Activated CD4-positive, alpha-beta memory T cell treated with anti-CD3 and anti-CD28 coated beads, Interleukin-2, amount 10 ng/mL, durations not matched to agents 7 days and 5 days (primary cell): ENCODE data around the gene TLR6. TPM values are rescaled to one million over a fixed set of nuclear protein-coding genes. Genes with fewer than 3 reads are reported as not detected.
A peak's percentile ranks its signal among the peaks of the same experiment; 100 is the strongest.

ENCODE experiments used
- CTCF ChIA-PET: fragments of 350-600 bp; sonication (Branson Sonifier 250); formaldehyde crosslinking; loops from one replicate; lab custom pipeline; 2021; ENCODE audit warnings: antibody characterized with exemption, inconsistent platforms; lab: Charles Lee
- POLR2A ChIA-PET: fragments of 350-600 bp; sonication (Branson Sonifier 250); formaldehyde crosslinking; loops from one replicate; lab custom pipeline; 2021; ENCODE audit warnings: antibody characterized with exemption; lab: Charles Lee
- DNase-seq: peaks from one replicate; pipeline ENCODE4 v3.0.0-alpha.2; 2020
- H3K27ac Mint-ChIP-seq: one replicate; pipeline ENCODE4 v1.8.0; 2021; ENCODE audit warnings: mild to moderate bottlenecking, mixed read lengths
- H3K27me3 Mint-ChIP-seq: one replicate; pipeline ENCODE4 v1.8.0; 2021; ENCODE audit warnings: mixed read lengths
- H3K36me3 Mint-ChIP-seq: one replicate; pipeline ENCODE4 v1.8.0; 2021; ENCODE audit warnings: low read depth, mixed read lengths
- H3K4me1 Mint-ChIP-seq: one replicate; pipeline ENCODE4 v1.8.0; 2021; ENCODE audit warnings: mixed read lengths
- H3K4me3 Mint-ChIP-seq: one replicate; pipeline ENCODE4 v1.8.0; 2021; ENCODE audit warnings: mild to moderate bottlenecking, mixed read lengths
- H3K9me3 Mint-ChIP-seq: one replicate; pipeline ENCODE4 v1.8.0; 2021; ENCODE audit warnings: mixed read lengths
- total RNA-seq, 2 experiments: library from RNA; stranded (reverse); gene quantifications; one replicate each; pipeline ENCODE4 v1.2.3, GENCODE V29; 2021

The TLR6 gene
- total RNA-seq, 2 experiments from 2014 or later = 3.9 to 5.4 TPM

- no peak overlapping the region for H3K27ac Mint-ChIP-seq
- H3K4me1 Mint-ChIP-seq = peaks cover 8% of the 10 kb centered on the region
- POLR2A ChIA-PET = no interaction called here
- H3K4me3 Mint-ChIP-seq = no peak overlapping the region
- CTCF ChIA-PET = no interaction called here
- H3K36me3 Mint-ChIP-seq = no peaks in the 10 kb centered on the region
- H3K9me3 Mint-ChIP-seq = no peaks in the 10 kb centered on the region
- no peak for DNase-seq
- H3K27me3 Mint-ChIP-seq = no peaks in the 10 kb centered on the region
Observed at GRCh38 chr4:38884254-38884653, 27.6 kb upstream of the TLR6 start.

GRCh38 chr4:38876636-38877035, 20.0 kb upstream of the TLR6 start:
- POLR2A ChIA-PET = no interaction called here
- Mint-ChIP-seq H3K4me3 (no peak overlapping the region), H3K36me3 (no peaks in the 10 kb centered on the region), H3K27me3 (peaks cover 21% of the 10 kb centered on the region), H3K4me1 (no peaks in the 10 kb centered on the region), H3K9me3 (no peaks in the 10 kb centered on the region), H3K27ac (no peak overlapping the region)
- no peak for DNase-seq
- CTCF ChIA-PET = interaction anchor here (8.3 kb wide), 1 partner anchor 16 kb away, joined by 44 read pairs; no protein-coding TSS in a partner anchor

GRCh38 chr4:38873290-38873944, 16.8 kb upstream of the TLR6 start:
- POLR2A ChIA-PET = no interaction called here
- peaks cover 37% of the 10 kb centered on the region for H3K27me3 Mint-ChIP-seq

GRCh38 chr4:38872620-38873019, 16.0 kb upstream of the TLR6 start:
- Mint-ChIP-seq H3K9me3 (no peaks in the 10 kb centered on the region), H3K36me3 (no peaks in the 10 kb centered on the region), H3K27ac (no peak overlapping the region), H3K27me3 (peaks cover 40% of the 10 kb centered on the region), H3K4me1 (peaks cover 12% of the 10 kb centered on the region), H3K4me3 (no peak overlapping the region)
- ChIA-PET POLR2A (no interaction called here), CTCF (interaction anchor here (8.3 kb wide), 1 partner anchor 12 kb away, joined by 44 read pairs; no protein-coding TSS in a partner anchor)
- no peak for DNase-seq

More at GRCh38 chr4:38873290-38873944, 16.8 kb upstream of the TLR6 start:
- Mint-ChIP-seq H3K36me3 (no peaks in the 10 kb centered on the region), H3K27ac (no peak overlapping the region), H3K9me3 (no peaks in the 10 kb centered on the region), H3K4me1 (peaks cover 9% of the 10 kb centered on the region), H3K4me3 (no peak overlapping the region)
- CTCF ChIA-PET = interaction anchor here (1.6 to 8.3 kb wide), 2 partner anchors 13 to 17 kb away, joined by 6 to 44 read pairs; partner anchors contain the start of gene TLR6
- no peak for DNase-seq

GRCh38 chr4:38871593-38871992, 15.0 kb upstream of the TLR6 start:
- Mint-ChIP-seq H3K36me3 (no peaks in the 10 kb centered on the region), H3K4me1 (peaks cover 17% of the 10 kb centered on the region), H3K27me3 (peaks cover 44% of the 10 kb centered on the region), H3K9me3 (no peaks in the 10 kb centered on the region), H3K27ac (no peak overlapping the region), H3K4me3 (no peak overlapping the region)
- no peak for DNase-seq
- ChIA-PET POLR2A (interaction anchor here (1.1 kb wide), 1 partner anchor 587 kb away, joined by 3 read pairs; the partner anchor contains the start of genes LIAS and RPL9), CTCF (interaction anchor here (0.7 to 8.3 kb wide), 2 partner anchors 11 to 13 kb away, joined by 3 to 44 read pairs; no protein-coding TSS in a partner anchor)

GRCh38 chr4:38870098-38870808, 13.6 kb upstream of the TLR6 start:
- CTCF ChIA-PET = interaction anchor here (1.1 to 8.3 kb wide), 2 partner anchors 10 to 691 kb away, joined by 3 to 44 read pairs; no protein-coding TSS in a partner anchor
- H3K9me3 Mint-ChIP-seq = no peaks in the 10 kb centered on the region
- no peak overlapping the region for H3K4me3 Mint-ChIP-seq
- peaks cover 46% of the 10 kb centered on the region for H3K27me3 Mint-ChIP-seq
- no peak overlapping the region for H3K27ac Mint-ChIP-seq
- no peak for DNase-seq
- peaks cover 17% of the 10 kb centered on the region for H3K4me1 Mint-ChIP-seq
- POLR2A ChIA-PET = no interaction called here
- H3K36me3 Mint-ChIP-seq = no peaks in the 10 kb centered on the region

GRCh38 chr4:38869511-38869910, 12.9 kb upstream of the TLR6 start:
- CTCF ChIA-PET = interaction anchor here (1.1 to 8.3 kb wide), 2 partner anchors 9 to 690 kb away, joined by 3 to 44 read pairs; no protein-coding TSS in a partner anchor
- H3K4me3 Mint-ChIP-seq = no peak overlapping the region

GRCh38 chr4:38868059-38868960, 11.7 kb upstream of the TLR6 start:
- no peak overlapping the region for H3K27ac Mint-ChIP-seq
- H3K27me3 Mint-ChIP-seq = peaks cover 47% of the 10 kb centered on the region
- H3K9me3 Mint-ChIP-seq = no peaks in the 10 kb centered on the region
- ChIA-PET POLR2A (no interaction called here), CTCF (interaction anchor here (8.3 kb wide), 1 partner anchor 8 kb away, joined by 44 read pairs; no protein-coding TSS in a partner anchor)
- DNase-seq = no peak
- H3K4me1 Mint-ChIP-seq = peaks cover 17% of the 10 kb centered on the region
- no peaks in the 10 kb centered on the region for H3K36me3 Mint-ChIP-seq
- peak overlapping the region; percentile 63 for H3K4me3 Mint-ChIP-seq

More at GRCh38 chr4:38869511-38869910, 12.9 kb upstream of the TLR6 start:
- POLR2A ChIA-PET = no interaction called here
- Mint-ChIP-seq H3K27ac (no peak overlapping the region), H3K27me3 (peaks cover 41% of the 10 kb centered on the region), H3K36me3 (no peaks in the 10 kb centered on the region), H3K9me3 (no peaks in the 10 kb centered on the region), H3K4me1 (peaks cover 17% of the 10 kb centered on the region)
- no peak for DNase-seq

- ChIA-PET POLR2A (interaction anchor here (1.0 kb wide), 1 partner anchor 21 kb away, joined by 3 read pairs; no protein-coding TSS in a partner anchor), CTCF (interaction anchor here (0.7 to 1.7 kb wide), 2 partner anchors 11 to 108 kb away, joined by 3 to 9 read pairs; partner anchors contain the start of gene TLR6)
- no peak for DNase-seq
- Mint-ChIP-seq H3K4me1 (peaks cover 17% of the 10 kb centered on the region), H3K9me3 (no peaks in the 10 kb centered on the region), H3K27ac (no peak within 1 kb of the TSS), H3K4me3 (peak within 1 kb of the TSS; percentile 67), H3K27me3 (peaks cover 48% of the 10 kb centered on the region), H3K36me3 (no peaks in the 10 kb centered on the region)
Observed at GRCh38 chr4:38867478-38868058, 11.0 kb upstream of the TLR6 start, which contains the start of gene FAM114A1. FAM114A1 (plus strand) TSS chr4:38867806; CDS start chr4:38878079, 10,273 bp downstream.

- ChIA-PET POLR2A (interaction anchor here (1.0 kb wide), 2 partner anchors 11 to 22 kb away, joined by 3 to 4 read pairs; partner anchors contain the start of gene TLR6), CTCF (interaction anchor here (0.6 to 1.7 kb wide), 4 partner anchors 11 to 109 kb away, joined by 3 to 9 read pairs (median 4); partner anchors contain the start of gene TLR6)
- H3K4me1 Mint-ChIP-seq = peaks cover 17% of the 10 kb centered on the region
- no peak overlapping the region for H3K27ac Mint-ChIP-seq
- H3K36me3 Mint-ChIP-seq = no peaks in the 10 kb centered on the region
- no peaks in the 10 kb centered on the region for H3K9me3 Mint-ChIP-seq
- H3K4me3 Mint-ChIP-seq = peak overlapping the region; percentile 67
- no peak for DNase-seq
- peaks cover 48% of the 10 kb centered on the region for H3K27me3 Mint-ChIP-seq
Observed at GRCh38 chr4:38866973-38867477, 10.4 kb upstream of the TLR6 start.

- no peaks in the 10 kb centered on the region for H3K9me3 Mint-ChIP-seq
- H3K27me3 Mint-ChIP-seq = peaks cover 54% of the 10 kb centered on the region
- H3K4me1 Mint-ChIP-seq = peaks cover 19% of the 10 kb centered on the region
- POLR2A ChIA-PET = no interaction called here
- CTCF ChIA-PET = interaction anchor here (0.6 kb wide), 1 partner anchor 555 kb away, joined by 3 read pairs; no protein-coding TSS in a partner anchor
- no peak overlapping the region for H3K4me3 Mint-ChIP-seq
- no peak for DNase-seq
- H3K27ac Mint-ChIP-seq = no peak overlapping the region
- H3K36me3 Mint-ChIP-seq = no peaks in the 10 kb centered on the region
Observed at GRCh38 chr4:38865445-38865844, 8.8 kb upstream of the TLR6 start.
